ENCODE results near the gene EDAR. TPM values are rescaled to one million over a fixed set of nuclear protein-coding genes. Genes with fewer than 3 reads are reported as not detected.

EDAR gene
- total RNA-seq, 1 donor from 2014 or later = not detected

GRCh38 chr2:108925735-108926134 is 63.3 kb downstream of the EDAR start:
- intact Hi-C loops (cut with micrococcal nuclease) = loop anchor here (5.0 to 10.0 kb wide), 2 partner anchors 109 to 587 kb away; no protein-coding TSS in a partner anchor

DNA sequence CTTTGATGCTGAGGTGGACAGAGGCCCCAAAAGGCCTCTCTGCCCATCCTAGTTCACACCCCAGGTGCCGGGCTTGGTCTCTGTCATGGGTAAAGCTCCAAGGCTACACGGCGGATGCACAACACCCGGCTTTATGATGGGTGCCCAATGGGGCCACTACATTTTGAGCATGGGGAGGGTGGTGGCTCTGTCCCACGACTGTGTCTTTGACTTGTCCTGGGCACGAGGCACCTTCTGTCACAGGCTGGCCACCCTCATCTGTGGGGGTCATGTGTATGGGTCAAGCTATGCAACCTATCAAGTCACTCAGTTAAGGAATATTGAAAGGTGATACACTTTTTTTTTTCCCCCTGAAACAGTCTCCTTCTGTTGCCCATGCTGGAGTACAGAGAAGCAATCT is 63.7 kb downstream of the EDAR start:
- intact Hi-C loops (cut with micrococcal nuclease) = loop anchor here (5.0 to 10.0 kb wide), 2 partner anchors 110 to 587 kb away; no protein-coding TSS in a partner anchor

- intact Hi-C loops (cut with micrococcal nuclease) = loop anchor here (5.0 to 10.0 kb wide), 2 partner anchors 110 to 588 kb away; no protein-coding TSS in a partner anchor
Measured at GRCh38 chr2:108924580-108925251, 64.3 kb downstream of the EDAR start.

GRCh38 chr2:108923736-108924579 is 65.1 kb downstream of the EDAR start:
- intact Hi-C loops (cut with micrococcal nuclease) = loop anchor here (10.0 kb wide), 1 partner anchor 111 kb away; no protein-coding TSS in a partner anchor

DNA sequence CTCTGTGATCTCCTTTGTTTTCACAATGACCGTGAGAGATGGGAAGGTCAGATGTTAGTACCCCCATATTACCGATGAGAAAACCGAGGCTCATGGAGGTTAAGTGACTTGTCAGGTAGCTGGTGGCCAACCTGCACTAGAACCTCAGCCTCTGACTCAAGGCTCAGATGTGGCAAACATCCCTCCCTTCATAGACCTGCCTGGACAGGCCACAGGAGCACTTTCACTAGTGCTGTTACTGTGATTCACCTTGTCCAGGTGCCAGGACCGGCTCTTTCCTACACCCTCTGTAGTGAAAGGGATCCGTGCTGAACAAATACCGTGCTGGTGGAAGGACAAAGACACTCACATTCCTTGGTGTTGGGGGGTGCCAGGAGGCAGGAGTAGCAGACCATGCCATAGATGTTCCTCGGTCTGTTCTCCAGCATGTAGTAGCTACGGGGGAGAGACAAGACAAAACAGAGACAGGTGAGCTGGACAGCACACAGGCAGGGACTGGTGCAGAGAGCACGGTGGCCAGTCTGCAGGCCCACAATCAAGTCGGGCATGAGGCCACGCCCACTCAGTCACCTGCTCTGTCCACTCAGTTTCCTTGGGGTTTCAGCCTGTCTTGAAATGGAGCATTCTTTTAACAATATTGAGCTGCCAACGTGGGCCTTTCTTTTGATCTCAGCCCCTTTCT is 65.9 kb downstream of the EDAR start:
- intact Hi-C loops (cut with micrococcal nuclease) = loop anchor here (10.0 kb wide), 1 partner anchor 112 kb away; no protein-coding TSS in a partner anchor

DNA sequence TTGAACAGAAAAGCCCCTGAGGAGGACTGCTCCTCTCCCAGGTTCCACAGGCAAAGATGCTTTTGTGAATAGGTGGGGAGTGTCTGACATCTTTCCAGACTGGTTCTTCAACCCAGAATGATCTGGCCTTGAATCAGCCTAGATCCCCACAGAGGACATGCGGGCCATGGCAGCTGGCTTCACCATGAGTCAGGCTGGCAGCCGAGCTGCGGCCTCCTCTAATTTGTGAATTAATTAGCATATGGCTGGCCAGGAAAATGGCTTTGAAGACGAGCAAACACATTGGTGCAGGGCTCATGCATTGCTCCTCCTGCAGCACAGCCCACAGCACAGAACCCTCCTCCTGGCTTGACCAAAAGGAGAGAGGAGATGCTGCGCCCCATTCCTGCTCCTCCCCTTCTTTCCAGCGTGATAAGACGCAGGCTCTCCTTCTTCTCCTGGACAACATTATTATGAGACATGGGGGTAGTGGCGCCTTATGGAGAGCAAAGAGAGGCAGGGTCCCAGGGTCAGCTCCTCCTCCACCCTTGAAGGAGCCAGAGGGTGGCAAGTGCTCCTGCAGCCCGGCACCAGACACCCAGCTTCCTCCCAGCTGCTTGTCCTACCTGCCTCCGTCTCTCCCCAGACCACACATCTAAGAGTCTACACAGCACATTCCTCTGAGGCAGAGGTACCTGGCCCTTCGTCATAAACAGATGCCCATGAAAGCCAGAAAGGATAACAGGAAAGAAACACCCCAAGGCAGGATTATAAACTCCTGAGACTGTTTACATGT is 66.7 kb downstream of the EDAR start:
- intact Hi-C loops (cut with micrococcal nuclease) = loop anchor here (10.0 kb wide), 1 partner anchor 112 kb away; no protein-coding TSS in a partner anchor

DNA sequence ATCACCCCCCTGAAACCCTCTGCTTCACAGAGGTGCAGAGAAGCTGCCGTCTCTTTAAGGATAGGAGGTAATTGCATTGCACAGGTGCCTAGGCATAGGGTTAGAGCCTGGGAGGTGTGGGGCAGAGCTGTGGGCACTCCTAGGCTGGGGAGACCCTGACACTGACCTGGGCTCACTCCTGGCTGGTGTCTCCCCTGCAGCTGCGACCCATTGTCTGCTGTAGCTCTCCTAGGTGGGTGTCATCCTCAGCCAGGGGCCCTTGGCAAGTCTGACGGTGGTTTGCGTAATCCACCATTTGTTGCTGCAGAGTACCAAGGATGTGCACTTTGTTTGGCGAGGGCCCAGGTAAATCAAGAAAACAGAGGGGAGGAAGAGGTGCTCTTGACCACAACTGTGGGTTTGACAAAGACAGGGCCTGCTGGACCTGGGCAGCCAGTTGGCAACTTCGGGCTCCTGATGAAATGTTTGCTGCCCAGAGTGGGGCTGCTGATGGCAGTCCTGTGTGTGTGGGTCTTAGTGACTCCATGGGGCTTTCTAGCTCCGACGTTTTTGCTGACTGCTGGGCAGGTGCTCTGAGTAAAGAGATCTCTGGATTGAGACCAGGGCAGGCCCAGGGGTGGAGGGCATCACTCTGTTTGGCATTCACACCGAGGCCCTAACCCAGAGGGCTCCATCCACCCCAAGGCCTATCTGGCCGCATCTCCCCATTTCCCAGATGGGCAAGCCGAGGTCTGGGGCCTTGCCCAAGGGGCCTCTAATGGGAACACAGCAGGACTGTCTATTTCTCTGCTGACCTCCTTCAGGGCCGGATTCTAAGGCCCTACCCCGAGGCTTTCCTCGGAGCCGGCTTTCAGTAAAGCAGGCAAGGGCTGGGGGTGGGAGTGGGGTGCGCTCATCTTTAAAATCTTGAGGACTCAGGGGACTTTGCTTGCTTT is 67.7 kb downstream of the EDAR start:
- intact Hi-C loops (cut with micrococcal nuclease) = loop anchor here (10.0 kb wide), 1 partner anchor 113 kb away; no protein-coding TSS in a partner anchor

DNA sequence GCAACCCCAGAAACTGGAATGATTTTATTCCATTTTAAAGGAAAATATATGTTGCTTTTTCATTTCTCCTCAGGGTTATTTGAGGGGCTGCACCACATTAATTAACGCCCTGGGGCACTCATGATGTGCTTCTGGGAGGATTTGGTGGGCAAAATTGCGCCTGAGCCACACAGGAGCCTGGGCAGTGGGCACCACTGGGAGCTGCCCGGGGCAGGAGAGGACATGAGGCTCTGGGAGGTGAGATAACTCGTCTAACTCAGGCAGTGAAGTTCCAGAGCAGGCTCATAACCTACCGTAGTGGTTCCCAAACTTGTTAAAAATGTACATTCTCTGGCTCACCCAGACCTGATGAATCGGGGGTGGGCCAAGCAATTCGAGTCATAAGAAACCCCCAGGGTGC is 68.3 kb downstream of the EDAR start:
- intact Hi-C loops (cut with micrococcal nuclease) = loop anchor here (10.0 kb wide), 1 partner anchor 114 kb away; no protein-coding TSS in a partner anchor

DNA sequence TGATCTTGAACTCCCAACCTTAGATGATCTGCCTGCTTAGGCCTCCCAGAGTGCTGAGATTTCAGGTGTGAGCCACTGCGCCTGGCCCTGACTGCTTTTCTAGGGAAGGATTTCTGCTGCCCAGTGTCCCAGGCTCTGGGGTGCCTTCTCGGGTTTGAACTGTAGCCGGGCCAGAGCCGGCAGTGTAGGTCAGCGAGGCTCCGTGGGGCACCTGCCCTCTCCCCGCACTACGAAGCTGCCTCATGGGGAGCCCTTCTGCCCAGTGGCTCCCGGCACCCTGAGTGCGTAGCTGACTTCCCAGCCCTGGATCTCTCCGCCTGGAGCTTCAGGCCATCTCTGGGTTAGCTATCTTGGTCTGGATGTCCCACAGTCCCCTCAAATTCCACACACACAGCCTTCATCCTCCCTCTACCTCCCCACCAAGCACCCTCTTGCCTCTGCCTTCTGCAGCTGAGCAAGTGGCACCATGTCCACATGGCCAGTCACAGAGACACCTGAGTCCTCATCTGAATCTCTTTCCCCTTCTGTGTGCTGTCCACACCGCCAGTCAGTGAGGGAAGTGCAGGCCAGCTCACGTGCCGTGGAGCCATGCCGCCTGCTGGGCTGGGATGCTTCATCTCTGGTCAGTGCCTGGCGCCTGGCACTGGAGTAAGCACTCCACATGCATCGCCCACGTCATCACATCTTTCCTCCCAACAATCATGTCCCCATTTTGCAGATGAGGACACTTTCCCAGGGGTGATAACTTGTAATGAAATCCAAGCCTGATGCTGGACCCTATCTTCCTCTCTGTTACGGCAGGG is 69.2 kb downstream of the EDAR start:
- intact Hi-C loops (cut with micrococcal nuclease) = loop anchor here (10.0 kb wide), 1 partner anchor 115 kb away; no protein-coding TSS in a partner anchor

GRCh38 chr2:108918941-108919341 is 70.1 kb downstream of the EDAR start:
- intact Hi-C loops (cut with micrococcal nuclease) = no loop called here

DNA sequence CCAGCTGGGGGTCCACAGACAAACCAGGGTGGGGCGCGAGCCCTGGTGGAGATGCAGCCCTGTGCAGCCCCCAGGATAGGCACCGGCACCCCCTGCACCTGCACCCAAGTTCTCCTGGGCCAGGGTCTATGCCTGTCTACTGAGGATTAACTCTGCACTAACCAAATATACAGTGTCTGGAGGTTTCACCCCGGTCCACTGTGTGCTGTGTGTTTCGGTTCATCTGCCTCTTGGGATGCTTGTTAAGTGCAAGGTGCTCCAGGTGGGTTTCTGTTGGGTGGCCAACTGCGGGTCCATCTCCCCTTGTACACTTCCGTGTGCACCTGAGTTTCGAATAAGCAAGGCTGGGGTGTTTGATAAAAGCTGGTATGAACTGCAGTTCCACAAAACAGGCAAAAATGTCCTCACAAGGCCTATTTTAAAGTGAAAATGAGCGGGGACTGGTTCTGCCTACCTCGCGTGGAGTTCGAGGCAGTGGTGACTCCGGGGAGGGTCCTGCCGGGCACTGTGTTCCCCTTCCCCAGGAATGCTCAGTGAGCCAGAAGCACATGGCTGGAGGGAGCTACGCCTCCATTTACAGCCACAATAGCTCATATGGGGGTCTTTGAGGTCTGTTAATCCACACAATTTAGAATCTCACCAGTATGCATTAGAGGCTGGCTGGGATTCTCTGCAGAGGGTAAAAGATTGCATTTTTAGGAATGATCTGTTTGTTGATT is 70.7 kb downstream of the EDAR start:
- intact Hi-C loops (cut with micrococcal nuclease) = no loop called here

DNA sequence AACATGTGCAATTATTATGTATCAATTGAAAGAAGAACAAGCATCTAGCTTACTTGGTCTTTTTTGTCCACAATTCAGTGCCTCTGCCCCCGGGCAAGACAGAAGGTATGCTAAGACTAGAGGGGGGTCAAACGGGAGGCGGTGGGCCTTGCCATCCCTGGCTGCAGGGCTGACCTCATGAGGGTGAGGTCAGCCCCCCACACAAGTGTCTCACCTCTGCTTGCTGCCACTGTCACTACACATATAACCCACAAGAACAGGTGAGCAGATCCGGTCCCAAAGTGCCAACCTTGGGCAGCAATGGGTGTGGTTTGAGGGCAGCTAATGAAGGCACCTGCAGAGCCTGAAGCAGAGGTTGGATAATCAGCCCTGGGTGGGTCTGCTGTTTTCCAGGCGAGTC is 71.5 kb downstream of the EDAR start:
- intact Hi-C loops (cut with micrococcal nuclease) = no loop called here

GRCh38 chr2:108916796-108917421 is 72.1 kb downstream of the EDAR start:
- intact Hi-C loops (cut with micrococcal nuclease) = no loop called here

DNA sequence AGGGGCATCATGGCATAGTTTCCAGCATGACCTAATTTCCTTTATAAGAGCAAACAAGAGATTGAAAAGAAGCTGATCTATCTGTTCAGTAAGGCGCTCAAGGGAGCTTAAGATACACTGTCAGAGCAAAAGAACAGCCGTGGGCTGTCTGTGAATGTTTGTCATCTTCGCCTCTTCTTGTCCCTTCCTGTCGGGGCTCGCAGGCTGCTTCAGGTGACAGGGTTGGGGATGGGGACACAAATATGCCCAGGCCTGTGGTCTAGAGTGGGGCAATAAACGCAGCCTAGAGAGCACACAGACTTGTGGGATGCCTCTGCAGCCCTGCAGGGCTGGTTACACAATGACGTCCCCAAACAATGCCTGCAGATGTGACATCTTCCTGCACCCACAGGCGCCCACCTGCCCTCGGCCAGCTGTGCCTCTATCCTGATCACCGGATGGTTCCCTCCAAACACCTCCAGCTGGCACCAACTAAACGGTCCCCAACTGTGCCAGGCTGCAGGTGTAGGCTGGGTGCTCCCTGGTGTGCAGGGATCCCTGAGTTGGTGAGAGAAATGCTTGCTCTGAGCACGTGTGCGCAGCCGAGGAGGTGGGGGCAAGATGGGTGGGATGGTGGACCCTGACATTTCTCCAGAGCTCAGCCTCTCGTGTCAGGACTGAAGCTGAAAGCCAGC is 72.8 kb downstream of the EDAR start:
- intact Hi-C loops (cut with micrococcal nuclease) = no loop called here

GRCh38 chr2:108912629-108912902 is 76.5 kb downstream of the EDAR start:
- intact Hi-C loops (cut with micrococcal nuclease) = no loop called here

GRCh38 chr2:108911807-108912628 is 77.0 kb downstream of the EDAR start:
- intact Hi-C loops (cut with micrococcal nuclease) = no loop called here

All from T-helper 2 cell treated with Interferon-gamma antibody and Interleukin-4, amounts not matched to agents 100 ng/mL and 5 ng/mL, for 36 hours (primary cell).